AG04450 (cell line): Measurements from ENCODE around the gene GTF2A1L. TPM values are rescaled to one million over a fixed set of nuclear protein-coding genes. Genes with fewer than 3 reads are reported as not detected.
A peak's percentile ranks its signal among the peaks of the same experiment; 100 is the strongest.

Experiments used
- CTCF ChIA-PET: fragments of 300-600, 350-600 bp; formaldehyde crosslinking; extraction: SDS; loops from one replicate; lab custom pipeline; 2022; ENCODE audit warnings: antibody characterized with exemption, inconsistent platforms; lab: Charles Lee
- POLR2A ChIA-PET: fragments of 350-600 bp; formaldehyde crosslinking; extraction: SDS; loops from one replicate; lab custom pipeline; 2021; ENCODE audit warnings: antibody characterized with exemption, inconsistent platforms; lab: Yijun Ruan, JAX
- DNase-seq: peaks from one replicate; pipeline ENCODE4 v3.0.0-alpha.2; 2011; ENCODE audit warnings: low read depth, low spot score
- H3K27ac ChIP-seq: one replicate; pipeline ENCODE4 v1.5.1; 2012; ENCODE audit warnings: low read depth, low read length, control low read depth
- H3K27me3 ChIP-seq: one replicate; pipeline ENCODE4 v1.6.0; 2012; ENCODE audit warnings: low read length; ENCODE audit not compliant: control insufficient read depth, insufficient read depth
- H3K4me3 ChIP-seq: 2 replicates; pipeline ENCODE4 v1.5.1; 2011; ENCODE audit warnings: mild to moderate bottlenecking, low read depth, low read length, control low read depth
- H3K9me3 ChIP-seq: 2 replicates; pipeline ENCODE4 v1.5.1; 2012; ENCODE audit warnings: low read length; ENCODE audit not compliant: control insufficient read depth, insufficient read depth
- polyA plus RNA-seq: library from polyadenylated mRNA; depleted of rRNA; stranded (reverse); fragments of >200 nt; gene quantifications from 2 replicates; pipeline ENCODE4 v1.2.3, GENCODE V29; 2011
- TF ChIP-seq, protein P1 (sequence below): IDR thresholded peaks from 2 replicates; pipeline ENCODE4 v1.5.1; 2011; ENCODE audit warnings: low read depth, low read length, control low read depth, inconsistent platforms

The GTF2A1L gene
- polyA plus RNA-seq, 1 experiment, result 0.19 TPM

DNA sequence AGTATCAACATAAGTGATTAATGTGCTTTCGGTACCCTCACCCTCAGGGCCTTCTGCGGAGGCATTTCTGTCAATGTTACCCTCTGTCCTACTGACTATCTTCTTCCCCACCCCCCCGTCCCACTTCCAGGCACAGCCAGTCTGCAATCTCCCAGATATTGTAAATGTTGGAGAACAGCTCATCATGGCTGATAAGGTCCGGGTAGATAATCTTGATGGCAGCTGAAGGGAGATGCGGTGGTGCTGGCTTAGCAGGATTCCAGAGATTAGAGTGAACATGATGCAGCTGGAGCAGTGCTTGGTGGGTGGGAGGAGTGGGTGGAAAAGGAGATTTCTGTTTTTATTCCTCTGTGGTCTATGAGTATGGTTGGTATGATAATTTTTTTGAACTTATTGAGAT, 15.5 kb downstream of the GTF2A1L start:
- ChIA-PET CTCF (no interaction called here), POLR2A (no interaction called here)
- no peak overlapping the region for H3K27ac ChIP-seq
- no peak overlapping the region for H3K4me3 ChIP-seq
- H3K9me3 ChIP-seq, result no peaks in the 10 kb centered on the region
- no peak for DNase-seq
- H3K27me3 ChIP-seq, result no peaks in the 10 kb centered on the region
- TF ChIP-seq, protein P1, sequence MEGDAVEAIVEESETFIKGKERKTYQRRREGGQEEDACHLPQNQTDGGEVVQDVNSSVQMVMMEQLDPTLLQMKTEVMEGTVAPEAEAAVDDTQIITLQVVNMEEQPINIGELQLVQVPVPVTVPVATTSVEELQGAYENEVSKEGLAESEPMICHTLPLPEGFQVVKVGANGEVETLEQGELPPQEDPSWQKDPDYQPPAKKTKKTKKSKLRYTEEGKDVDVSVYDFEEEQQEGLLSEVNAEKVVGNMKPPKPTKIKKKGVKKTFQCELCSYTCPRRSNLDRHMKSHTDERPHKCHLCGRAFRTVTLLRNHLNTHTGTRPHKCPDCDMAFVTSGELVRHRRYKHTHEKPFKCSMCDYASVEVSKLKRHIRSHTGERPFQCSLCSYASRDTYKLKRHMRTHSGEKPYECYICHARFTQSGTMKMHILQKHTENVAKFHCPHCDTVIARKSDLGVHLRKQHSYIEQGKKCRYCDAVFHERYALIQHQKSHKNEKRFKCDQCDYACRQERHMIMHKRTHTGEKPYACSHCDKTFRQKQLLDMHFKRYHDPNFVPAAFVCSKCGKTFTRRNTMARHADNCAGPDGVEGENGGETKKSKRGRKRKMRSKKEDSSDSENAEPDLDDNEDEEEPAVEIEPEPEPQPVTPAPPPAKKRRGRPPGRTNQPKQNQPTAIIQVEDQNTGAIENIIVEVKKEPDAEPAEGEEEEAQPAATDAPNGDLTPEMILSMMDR, result no peak

DNA sequence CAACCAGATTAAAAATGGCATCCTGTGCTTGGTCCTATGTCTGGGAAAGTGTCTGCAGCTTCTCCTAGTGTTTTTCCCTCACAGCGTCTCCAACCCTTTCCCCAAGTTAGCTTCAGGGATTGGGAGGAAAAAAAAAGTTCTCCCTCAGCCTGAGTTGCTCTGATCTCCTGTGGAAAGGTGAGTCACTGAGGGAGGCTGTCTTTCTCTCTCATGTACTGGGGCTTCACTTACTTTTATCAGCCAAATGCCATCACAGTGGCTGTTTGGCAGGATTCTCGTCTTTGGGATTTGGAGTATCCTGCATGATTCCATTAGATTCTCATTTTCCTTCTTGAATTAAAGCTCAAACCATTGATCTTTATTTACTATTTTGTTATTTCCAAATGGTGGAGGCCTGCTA, 18.1 kb downstream of the GTF2A1L start:
- TF ChIP-seq, protein P1, result no peak
- DNase-seq, result no peak
- Histone ChIP-seq H3K9me3 (no peaks in the 10 kb centered on the region), H3K27me3 (no peaks in the 10 kb centered on the region), H3K27ac (no peak overlapping the region), H3K4me3 (no peak overlapping the region)
- CTCF ChIA-PET, result no interaction called here
- POLR2A ChIA-PET, result no interaction called here

DNA sequence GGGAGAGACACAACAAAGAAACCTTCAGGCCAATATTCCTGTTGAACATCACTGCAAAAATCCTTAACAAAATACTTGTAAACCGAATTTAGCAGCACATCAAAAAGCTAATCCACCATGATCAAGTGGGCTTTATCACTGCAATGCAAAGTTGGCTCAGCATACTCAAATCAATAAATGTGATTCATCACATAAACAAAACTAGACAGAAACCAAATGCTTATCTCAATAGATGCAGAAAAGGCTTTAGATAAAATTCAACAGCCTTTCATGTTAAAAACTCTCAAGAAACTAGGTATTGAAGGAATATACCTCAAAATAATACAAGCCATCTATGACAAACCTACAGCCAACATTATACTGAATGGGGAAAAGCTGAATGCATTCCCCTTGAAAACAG, 20.6 kb downstream of the GTF2A1L start:
- POLR2A ChIA-PET, result no interaction called here
- DNase-seq, result no peak

DNA sequence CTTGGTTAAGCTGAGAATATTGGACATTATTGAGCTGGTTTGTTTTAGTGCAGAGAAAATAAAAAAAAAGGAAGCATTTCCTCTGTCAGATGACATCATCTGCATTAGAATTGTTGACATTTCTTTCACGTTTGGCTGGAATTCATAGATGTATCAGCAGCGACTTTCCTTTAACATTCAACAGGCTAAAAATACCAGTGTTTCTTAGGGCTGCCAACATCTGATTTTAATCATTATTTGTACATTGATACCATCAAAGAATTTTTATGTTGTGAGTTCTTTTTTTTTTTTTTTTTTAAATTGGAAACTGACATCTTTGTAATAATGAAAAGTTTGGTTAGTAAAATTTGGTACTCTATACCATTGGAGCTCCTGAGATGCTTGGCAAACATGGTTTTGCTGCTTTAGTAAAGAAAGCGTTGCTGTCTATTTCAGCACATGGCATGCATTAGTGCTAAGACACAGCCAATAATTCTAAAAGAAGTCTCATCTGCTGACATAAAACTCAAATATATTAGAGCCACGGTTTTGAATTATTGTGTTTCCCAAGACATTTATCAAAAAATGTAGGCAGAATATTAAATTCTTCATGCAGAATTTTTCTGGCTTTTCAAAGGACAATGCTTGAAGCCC, 33.6 kb downstream of the GTF2A1L start:
- H3K27ac ChIP-seq, result no peak overlapping the region
- ChIA-PET POLR2A (interaction anchor here (0.6 to 0.7 kb wide), 2 partner anchors 11 to 198 kb away, joined by 3 to 6 read pairs; no protein-coding TSS in a partner anchor), CTCF (interaction anchor here (0.7 kb wide), 2 partner anchors 744 to 1750 kb away, joined by 8 to 9 read pairs; no protein-coding TSS in a partner anchor)
- DNase-seq, result peak; percentile 36
- TF ChIP-seq, protein P1, result no peak
- no peak overlapping the region for H3K4me3 ChIP-seq
- H3K9me3 ChIP-seq, result no peaks in the 10 kb centered on the region
- H3K27me3 ChIP-seq, result no peaks in the 10 kb centered on the region

More for the DNA sequence above, 20.6 kb downstream of the GTF2A1L start:
- Histone ChIP-seq H3K27me3 (no peaks in the 10 kb centered on the region), H3K4me3 (no peak overlapping the region), H3K9me3 (no peaks in the 10 kb centered on the region), H3K27ac (no peak overlapping the region)
- TF ChIP-seq, protein P1, result no peak
- CTCF ChIA-PET, result no interaction called here

GRCh38 chr2:48668992-48669391, 51.3 kb downstream of the GTF2A1L start:
- Histone ChIP-seq H3K9me3 (no peaks in the 10 kb centered on the region), H3K27ac (no peak overlapping the region), H3K27me3 (no peaks in the 10 kb centered on the region), H3K4me3 (no peak overlapping the region)
- TF ChIP-seq, protein P1, result no peak
- CTCF ChIA-PET, result no interaction called here
- POLR2A ChIA-PET, result no interaction called here
- no peak for DNase-seq
